Neural progenitor cell (in vitro differentiated cells): ENCODE results near the gene THSD4.

Experiments used
- EZH2 ChIP-seq: fragments of 200-600 bp; sonication (generic); IDR thresholded peaks from 2 replicates; pipeline ENCODE4 v1.6.1; 2017; ENCODE audit warnings: antibody characterized with exemption, mild to moderate bottlenecking, moderate library complexity
- EZH2phosphoT487 ChIP-seq: fragments of 200-600 bp; sonication (generic); IDR thresholded peaks from 2 replicates; pipeline ENCODE4 v1.6.1; 2017; ENCODE audit warnings: antibody characterized with exemption
- TF ChIP-seq, protein P1 (sequence below): fragments of 200-600 bp; sonication (generic); IDR thresholded peaks from 2 replicates; pipeline ENCODE4 v1.5.1; 2017; ENCODE audit warnings: antibody characterized with exemption, mild to moderate bottlenecking

GRCh38 chr15:71375934-71376333 lies 260.7 kb downstream of the THSD4 start:
- TF ChIP-seq, protein P1, sequence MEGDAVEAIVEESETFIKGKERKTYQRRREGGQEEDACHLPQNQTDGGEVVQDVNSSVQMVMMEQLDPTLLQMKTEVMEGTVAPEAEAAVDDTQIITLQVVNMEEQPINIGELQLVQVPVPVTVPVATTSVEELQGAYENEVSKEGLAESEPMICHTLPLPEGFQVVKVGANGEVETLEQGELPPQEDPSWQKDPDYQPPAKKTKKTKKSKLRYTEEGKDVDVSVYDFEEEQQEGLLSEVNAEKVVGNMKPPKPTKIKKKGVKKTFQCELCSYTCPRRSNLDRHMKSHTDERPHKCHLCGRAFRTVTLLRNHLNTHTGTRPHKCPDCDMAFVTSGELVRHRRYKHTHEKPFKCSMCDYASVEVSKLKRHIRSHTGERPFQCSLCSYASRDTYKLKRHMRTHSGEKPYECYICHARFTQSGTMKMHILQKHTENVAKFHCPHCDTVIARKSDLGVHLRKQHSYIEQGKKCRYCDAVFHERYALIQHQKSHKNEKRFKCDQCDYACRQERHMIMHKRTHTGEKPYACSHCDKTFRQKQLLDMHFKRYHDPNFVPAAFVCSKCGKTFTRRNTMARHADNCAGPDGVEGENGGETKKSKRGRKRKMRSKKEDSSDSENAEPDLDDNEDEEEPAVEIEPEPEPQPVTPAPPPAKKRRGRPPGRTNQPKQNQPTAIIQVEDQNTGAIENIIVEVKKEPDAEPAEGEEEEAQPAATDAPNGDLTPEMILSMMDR = no peak
- TF ChIP-seq EZH2 (no peak), EZH2phosphoT487 (no peak)
